Neural cell (in vitro differentiated cells): Measurements from ENCODE around the gene CCDC73.

Experiments
- CTCF ChIP-seq: fragments of 450-650 bp; IDR thresholded peaks from 2 replicates; pipeline ENCODE4 v1.5.1; 2014; ENCODE audit warnings: antibody characterized with exemption, mild to moderate bottlenecking, moderate library complexity; ENCODE audit not compliant: poor library complexity, severe bottlenecking
- EP300 ChIP-seq: fragments of 450-650 bp; conservative IDR thresholded peaks from 2 replicates; pipeline ENCODE4 v1.6.1; 2014; ENCODE audit warnings: antibody characterized with exemption, mild to moderate bottlenecking, moderate library complexity; ENCODE audit not compliant: poor library complexity, severe bottlenecking
- EZH2 ChIP-seq: fragments of 200-600, 300-800 bp; shearing (Covaris generic), sonication (generic); IDR thresholded peaks from 2 replicates; pipeline ENCODE4 v1.6.1; 2014; ENCODE audit warnings: antibody characterized with exemption, low read length, borderline replicate concordance, mild to moderate bottlenecking; ENCODE audit not compliant: insufficient read depth, poor library complexity, severe bottlenecking
- SMC3 ChIP-seq: fragments of 450-650 bp; conservative IDR thresholded peaks from 2 replicates; pipeline ENCODE4 v1.6.1; 2014; ENCODE audit warnings: antibody characterized with exemption, mild to moderate bottlenecking, moderate library complexity; ENCODE audit not compliant: poor library complexity

DNA sequence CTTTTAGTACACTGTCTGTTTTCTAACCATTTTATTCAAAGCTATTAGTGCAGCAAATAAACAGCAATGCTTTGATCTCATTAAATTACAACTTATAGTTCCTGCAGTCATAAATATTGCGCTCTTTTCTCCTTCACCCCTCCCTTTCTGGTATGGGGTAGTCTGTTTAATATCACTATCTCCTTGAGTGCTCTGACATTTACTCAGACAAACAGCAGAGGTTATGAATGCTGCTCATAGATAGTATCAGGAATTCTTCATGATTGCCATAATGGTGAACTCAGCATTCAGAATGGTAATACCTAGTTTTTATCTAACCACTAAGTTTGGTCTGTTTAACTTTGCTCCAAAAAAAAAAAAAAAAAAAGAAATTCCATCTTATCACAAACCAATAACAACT, 123.4 kb downstream of the CCDC73 start:
- TF ChIP-seq SMC3 (no peak), CTCF (no peak), EZH2 (no peak), EP300 (no peak)
